ENCODE results near the gene SUPT5H.

The SUPT5H gene

GRCh38 chr19:39518458-39518857 lies 73.1 kb downstream of the SUPT5H start:
- in situ Hi-C loops (cut with MboI; ENCODE audit: low sequenced_read_pairs) = no loop called here

- in situ Hi-C loops (cut with MboI; ENCODE audit: low sequenced_read_pairs) = no loop called here
Observed at GRCh38 chr19:39518975-39519374, 73.6 kb downstream of the SUPT5H start.

GRCh38 chr19:39520541-39521484 lies 75.4 kb downstream of the SUPT5H start:
- in situ Hi-C loops (cut with MboI; ENCODE audit: low sequenced_read_pairs) = no loop called here

GRCh38 chr19:39524495-39524894 lies 79.1 kb downstream of the SUPT5H start:
- in situ Hi-C loops (cut with MboI; ENCODE audit: low sequenced_read_pairs) = no loop called here

GRCh38 chr19:39525205-39525604 lies 79.8 kb downstream of the SUPT5H start:
- in situ Hi-C loops (cut with MboI; ENCODE audit: low sequenced_read_pairs) = loop anchor here (25.0 kb wide), 1 partner anchor 413 kb away; no protein-coding TSS in a partner anchor

Data from HL-60/S4 treated with retinoic acid at 250 ng/mL for 4 days and 3 days (cell line).